CD14-positive monocyte (primary cell): ENCODE results near the gene CPEB3. TPM values are rescaled to one million over a fixed set of nuclear protein-coding genes. Genes with fewer than 3 reads are reported as not detected.

Source experiments
- DNase-seq, 3 donors: peaks; one replicate each; pipeline ENCODE4 v3.0.0-alpha.2; 2011 to 2022
- H2AFZ ChIP-seq: 2 replicates; pipeline ENCODE4 v1.6.0; 2012; ENCODE audit warnings: mild to moderate bottlenecking, low read depth, low read length, inconsistent platforms; ENCODE audit not compliant: insufficient read depth, poor library complexity, severe bottlenecking
- H3K27ac ChIP-seq, 2 donors: 1 replicate in 1 of 2; 2 replicates in 1 of 2; pipeline ENCODE4 v1.5.1; 2012 to 2013; ENCODE audit warnings: low read length in 2 of 2, control low read depth in 1 of 2, inconsistent platforms in 1 of 2, low read depth in 1 of 2, mild to moderate bottlenecking in 1 of 2
- H3K27me3 ChIP-seq, 2 donors: one replicate each; pipeline versions ENCODE4 v1.6.0 to v1.6.1; 2011 to 2013; ENCODE audit warnings: low read length in 2 of 2; ENCODE audit not compliant: control insufficient read depth in 2 of 2, insufficient read depth in 2 of 2
- H3K36me3 ChIP-seq, 2 donors: replicated peaks in 1 of 2; 1 replicate in 1 of 2; 2 replicates in 1 of 2; pipeline versions ENCODE4 v1.5.1 to v1.6.1; 2012 to 2013; ENCODE audit warnings: low read length in 2 of 2, control low read depth in 1 of 2, inconsistent platforms in 1 of 2, mild to moderate bottlenecking in 1 of 2; ENCODE audit not compliant: insufficient read depth in 2 of 2, control insufficient read depth in 1 of 2
- H3K4me1 ChIP-seq, 2 donors: 1 replicate in 1 of 2; 2 replicates in 1 of 2; pipeline versions ENCODE4 v1.5.1 to v1.6.1; 2012 to 2013; ENCODE audit warnings: low read length in 2 of 2, control low read depth in 1 of 2, inconsistent platforms in 1 of 2, mild to moderate bottlenecking in 1 of 2, moderate library complexity in 1 of 2; ENCODE audit not compliant: insufficient read depth in 2 of 2, control insufficient read depth in 1 of 2
- H3K4me2 ChIP-seq: replicated peaks from 2 replicates; pipeline ENCODE3; 2012; ENCODE audit warnings: low read length, moderate library complexity, mild to moderate bottlenecking; ENCODE audit not compliant: poor library complexity, severe bottlenecking; ENCODE audit errors: extremely low read depth
- H3K4me3 ChIP-seq, 3 experiments: fragments of 200-600 bp in 1 of 3; sonication (generic) in 1 of 3; replicated peaks in 1 of 3; 1 replicate in 2 of 3; 2 replicates in 1 of 3; pipeline ENCODE4 v1.5.1; 2011 to 2013; ENCODE audit warnings: low read length in 3 of 3, mild to moderate bottlenecking in 3 of 3, control low read depth in 2 of 3, low read depth in 2 of 3, inconsistent platforms in 1 of 3, moderate library complexity in 1 of 3
- H3K79me2 ChIP-seq: 2 replicates; pipeline ENCODE4 v1.6.0; 2012; ENCODE audit warnings: mild to moderate bottlenecking, control low read depth, inconsistent platforms, low read length, moderate library complexity; ENCODE audit not compliant: insufficient read depth
- H3K9ac ChIP-seq: 2 replicates; pipeline ENCODE4 v1.6.0; 2017; ENCODE audit warnings: low read length, mild to moderate bottlenecking; ENCODE audit not compliant: insufficient read depth, poor library complexity, severe bottlenecking
- H3K9me3 ChIP-seq, 2 donors: replicated peaks in 1 of 2; 1 replicate in 1 of 2; 2 replicates in 1 of 2; pipeline versions ENCODE4 v1.5.1 to v1.6.1; 2012 to 2013; ENCODE audit warnings: low read length in 2 of 2, control low read depth in 1 of 2; ENCODE audit not compliant: control insufficient read depth in 1 of 2, insufficient read depth in 1 of 2
- H4K20me1 ChIP-seq: 2 replicates; pipeline ENCODE4 v1.6.0; 2012; ENCODE audit warnings: mild to moderate bottlenecking, low read length, control low read depth, moderate library complexity; ENCODE audit not compliant: insufficient read depth
- H3K27ac Mint-ChIP-seq, 7 donors: one replicate each; pipeline ENCODE4 v1.8.0; 2020; ENCODE audit warnings: mild to moderate bottlenecking in 7 of 7, mixed read lengths in 7 of 7, moderate library complexity in 6 of 7, inconsistent platforms in 2 of 7
- H3K27me3 Mint-ChIP-seq, 3 donors: one replicate each; pipeline ENCODE4 v1.8.0; 2021 to 2022; ENCODE audit warnings: low read depth in 3 of 3, mild to moderate bottlenecking in 3 of 3, mixed read lengths in 3 of 3, moderate library complexity in 3 of 3, inconsistent platforms in 1 of 3
- H3K36me3 Mint-ChIP-seq, 2 donors: one replicate each; pipeline ENCODE4 v1.8.0; 2020; ENCODE audit warnings: mixed read lengths in 2 of 2, inconsistent platforms in 1 of 2, mild to moderate bottlenecking in 1 of 2
- H3K4me1 Mint-ChIP-seq: one replicate; pipeline ENCODE4 v1.8.0; 2020; ENCODE audit warnings: mild to moderate bottlenecking, mixed read lengths
- H3K4me3 Mint-ChIP-seq, 2 donors: one replicate each; pipeline ENCODE4 v1.8.0; 2020; ENCODE audit warnings: mild to moderate bottlenecking in 2 of 2, mixed read lengths in 2 of 2, moderate library complexity in 1 of 2
- H3K9me3 Mint-ChIP-seq, 7 donors: one replicate each; pipeline ENCODE4 v1.8.0; 2020 to 2022; ENCODE audit warnings: mixed read lengths in 7 of 7, mild to moderate bottlenecking in 6 of 7, moderate library complexity in 6 of 7, inconsistent platforms in 2 of 7
- CTCF ChIP-seq: fragments of 200-600 bp; IDR thresholded peaks from one replicate; pipeline ENCODE4 v1.8.0; 2022; ENCODE audit warnings: antibody characterized with exemption, mild to moderate bottlenecking
- WGBS: methylation state at CpG from one replicate; pipeline ENCODE4 v1.1.5; 2013; ENCODE audit warnings: missing lambda C conversion rate; ENCODE audit not compliant: insufficient coverage; 5-methylcytosine and 5-hydroxymethylcytosine counted together
- intact Hi-C, 2 donors: fragments of 100-400 bp; cut with micrococcal nuclease; formaldehyde crosslinking; loops; one replicate each; pipeline versions ENCODE4 v1.15.0 to v1.15.1; 2023
- polyA plus RNA-seq, 3 donors: library from polyadenylated mRNA; depleted of rRNA in 1 of 3; unstranded in 2 of 3; stranded (reverse) in 1 of 3; fragments of 300-500 nt in 2 of 3; fragments of >200 nt in 1 of 3; fragmentation: Illumina TruSeq in 2 of 3; gene quantifications; 1 replicate in 2 of 3; 2 replicates in 1 of 3; pipeline ENCODE4 v1.2.3, GENCODE V29; 2012 to 2021

The CPEB3 gene
- polyA plus RNA-seq, 3 donors, result 1.8 to 2.9 (median 2.1) TPM

DNA sequence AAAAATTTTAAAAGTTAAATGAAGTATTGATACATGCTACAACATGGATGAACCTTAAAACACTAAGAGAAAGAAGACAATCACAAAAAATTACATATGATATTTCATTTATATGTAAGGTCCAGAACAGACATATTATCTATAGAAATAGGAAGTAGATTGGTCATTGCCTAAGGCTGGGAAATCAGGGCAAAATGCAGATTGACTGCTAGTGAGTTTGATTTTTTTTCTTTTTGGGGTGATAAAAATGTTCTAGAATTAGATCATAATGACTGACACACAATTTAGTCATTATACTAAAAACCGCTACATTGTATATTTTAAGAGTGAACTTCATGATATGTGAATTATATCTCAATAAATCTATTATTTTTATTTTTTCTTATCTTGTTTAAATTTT, 88.3 kb downstream of the CPEB3 start:
- Histone ChIP-seq H3K27ac (no peak overlapping the region), H2AFZ (no peak overlapping the region), H4K20me1 (peaks cover 45% of the 10 kb centered on the region), H3K9ac (no peak overlapping the region), H3K4me3 (no peak overlapping the region), H3K27me3 (no peaks in the 10 kb centered on the region), H3K36me3 (peaks cover 9 to 16% of the 10 kb centered on the region in 2 donors), H3K4me2 (no peak overlapping the region), H3K9me3 (no peaks in the 10 kb centered on the region), H3K4me1 (no peaks in the 10 kb centered on the region), H3K79me2 (peaks cover 23% of the 10 kb centered on the region)
- Mint-ChIP-seq H3K4me1 (peaks cover 4% of the 10 kb centered on the region), H3K27ac (no peak overlapping the region), H3K36me3 (peaks cover 21 to 33% of the 10 kb centered on the region in 2 donors), H3K27me3 (no peaks in the 10 kb centered on the region), H3K9me3 (no peaks in the 10 kb centered on the region), H3K4me3 (no peak overlapping the region)
- no peak for TF ChIP-seq CTCF
- DNase-seq, result peak in 1 of 3 donors; percentile 4
- WGBS, result no CpG with 5 or more reads among the region's 1 CpG
- intact Hi-C loops, result no loop called here

DNA sequence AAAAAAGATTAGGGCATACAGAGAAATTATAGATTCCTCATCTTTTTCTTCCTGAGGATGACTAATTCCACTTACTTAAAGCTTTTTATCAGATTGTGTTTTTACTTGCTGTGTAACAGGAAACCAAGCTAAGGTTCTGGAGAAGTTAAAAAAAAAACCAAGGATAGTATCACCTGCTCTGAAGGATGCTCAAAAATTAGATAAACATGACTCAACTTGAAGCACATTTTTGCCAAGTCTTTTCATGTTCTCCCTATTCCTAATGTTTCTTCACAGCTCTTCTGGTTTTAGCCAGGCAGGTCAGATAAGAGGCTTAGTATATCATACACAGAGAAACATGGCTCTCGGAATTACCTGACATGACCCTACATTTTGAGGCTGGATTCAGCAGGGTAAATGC, 90.3 kb downstream of the CPEB3 start:
- H3K36me3 ChIP-seq, result peaks cover 0 to 12% of the 10 kb centered on the region in 2 donors
- H3K36me3 Mint-ChIP-seq, result peaks cover 23 to 29% of the 10 kb centered on the region in 2 donors
- no peaks in the 10 kb centered on the region for H3K27me3 Mint-ChIP-seq
- TF ChIP-seq CTCF, result no peak
- no peak overlapping the region for H2AFZ ChIP-seq
- peaks cover 55% of the 10 kb centered on the region for H4K20me1 ChIP-seq
- no peak for DNase-seq
- no peaks in the 10 kb centered on the region for H3K27me3 ChIP-seq
- no peak overlapping the region for H3K27ac ChIP-seq
- peaks cover 19% of the 10 kb centered on the region for H3K79me2 ChIP-seq
- H3K4me3 ChIP-seq, result no peak overlapping the region
- no peaks in the 10 kb centered on the region for H3K9me3 Mint-ChIP-seq
- H3K4me1 Mint-ChIP-seq, result peaks cover 4% of the 10 kb centered on the region
- no peak overlapping the region for H3K9ac ChIP-seq
- no peaks in the 10 kb centered on the region for H3K4me1 ChIP-seq
- no peak overlapping the region for H3K4me3 Mint-ChIP-seq
- WGBS, result no CpG with 5 or more reads among the region's 1 CpG
- intact Hi-C loops, result no loop called here
- H3K9me3 ChIP-seq, result no peaks in the 10 kb centered on the region
- H3K27ac Mint-ChIP-seq, result no peak overlapping the region
- no peak overlapping the region for H3K4me2 ChIP-seq
